GM21786 (cell line): ENCODE measurements around the gene ZNF160.
"Not testable (repeated sequence)": the region's sequence is repeated elsewhere in the genome, so short reads cannot be mapped to it uniquely, and the experiment has no call there.

Experiments used
- ATAC-seq: cut with Tn5 transposase; IDR thresholded peaks from one replicate; pipeline ENCODE4 v1.9.1; 2021; ENCODE audit not compliant: unreplicated experiment

Gene ZNF160

DNA sequence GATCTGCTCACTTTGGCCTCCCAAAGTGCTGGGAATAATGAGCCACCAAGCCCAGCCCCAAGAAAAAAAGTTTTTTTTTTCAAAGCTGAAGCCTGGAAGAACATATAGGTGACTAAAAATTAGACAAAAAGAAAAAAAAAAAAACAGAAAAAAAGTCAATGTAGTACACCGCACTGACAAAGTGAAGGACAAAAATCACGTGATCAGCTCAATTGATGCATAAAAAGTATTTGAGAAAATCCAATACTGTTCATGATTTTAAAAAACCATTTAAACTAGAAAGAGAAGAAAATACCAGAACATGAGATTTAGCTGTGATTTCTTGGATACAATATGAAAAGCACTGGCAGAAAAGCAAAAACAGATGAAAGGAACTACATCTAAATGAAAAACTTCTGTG lies 69.2 kb downstream of the ZNF160 start:
- no peak for ATAC-seq

DNA sequence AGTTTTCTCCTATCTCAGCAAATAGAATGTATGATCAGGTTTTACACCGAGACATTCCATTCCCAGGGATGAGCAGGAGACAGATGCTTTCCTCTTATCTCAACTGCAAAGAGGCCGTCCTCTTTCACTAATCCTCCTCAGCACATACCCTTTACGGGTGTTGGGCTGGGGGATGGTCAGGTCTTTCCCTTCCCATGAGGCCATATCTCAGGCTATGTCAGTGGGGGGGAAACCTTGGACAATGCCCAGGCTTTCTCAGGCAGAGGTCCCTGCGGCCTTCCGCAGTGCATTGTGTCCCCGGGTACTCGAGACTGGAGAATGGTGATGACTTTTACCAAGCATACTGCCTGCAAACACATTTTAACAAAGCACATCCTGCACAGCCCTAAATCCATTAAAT lies 74.9 kb downstream of the ZNF160 start:
- ATAC-seq = not testable (repeated sequence)

DNA sequence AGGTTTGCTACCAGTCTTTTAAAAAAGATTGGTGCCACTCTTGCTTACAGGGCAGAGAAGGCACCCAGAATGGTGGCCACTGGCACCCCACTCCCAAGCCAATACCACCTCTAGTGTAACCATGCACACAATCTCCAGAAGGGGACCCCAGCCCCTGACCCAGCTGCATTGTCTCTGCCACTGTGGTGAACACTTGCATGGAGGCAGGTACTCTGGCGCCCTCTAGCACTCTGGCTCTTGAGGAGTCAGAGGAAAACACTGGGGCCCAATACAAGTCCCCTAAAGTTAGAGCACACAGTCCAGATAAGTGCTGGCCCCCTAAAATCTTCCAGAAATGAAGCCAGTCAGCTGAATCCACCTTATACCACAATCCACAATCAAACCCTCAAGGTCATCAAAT lies 83.5 kb downstream of the ZNF160 start:
- no peak for ATAC-seq
